Measurements from ENCODE around the gene SAPCD1.

GRCh38 chr6:31719001-31719400 lies 43.5 kb upstream of the SAPCD1 start:
- TF ChIP-seq POLR2A (IDR thresholded peaks at IDR 0.05; ENCODE audit: low read depth, low read length) = no peak
- no peak for TF ChIP-seq POLR2AphosphoS5 (IDR thresholded peaks at IDR 0.05; ENCODE audit: low read depth, low read length)

Measured in GM12891 (cell line).